NCI-H1930 (cell line): ENCODE measurements around the gene LCN6.
"Not testable (repeated sequence)": the region's sequence is repeated elsewhere in the genome, so short reads cannot be mapped to it uniquely, and the experiment has no call there.

Source experiments
- DNase-seq, 2 experiments: peaks; one replicate each; lab custom pipeline; 2025; lab: John Stamatoyannopoulos, UW

Gene LCN6

DNA sequence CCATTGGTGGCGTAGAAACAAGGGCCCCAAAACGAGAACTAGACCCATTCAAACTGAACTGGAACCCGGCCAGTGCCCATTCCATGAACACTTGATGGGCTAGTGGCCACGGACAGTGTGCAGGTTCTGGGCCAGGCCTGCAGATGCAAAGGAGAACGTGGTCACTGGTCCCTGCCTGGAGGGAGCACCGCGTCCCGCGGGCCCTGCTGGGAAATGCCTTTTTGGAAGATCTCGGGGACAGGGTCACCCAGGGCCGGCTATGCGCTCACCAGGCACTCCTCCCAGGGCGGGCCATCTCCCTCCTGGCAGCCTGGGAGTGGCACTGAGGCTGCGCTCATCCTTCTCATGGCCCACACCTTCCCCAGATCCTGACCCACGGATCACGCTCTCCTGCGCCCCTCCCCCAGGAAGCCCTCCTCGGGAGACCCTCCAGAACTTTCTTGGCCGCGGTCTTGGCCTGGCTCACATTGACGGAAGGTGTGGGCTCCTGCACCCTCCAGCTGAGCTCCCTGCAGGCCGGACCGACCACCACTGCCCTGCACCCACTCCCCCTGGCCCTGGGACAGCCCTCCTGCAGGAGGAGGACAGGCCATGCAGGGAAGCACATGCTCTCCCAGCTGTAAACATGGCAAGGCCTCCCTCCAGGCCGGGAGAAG is 38.7 kb downstream of the LCN6 start:
- DNase-seq, result no peak

DNA sequence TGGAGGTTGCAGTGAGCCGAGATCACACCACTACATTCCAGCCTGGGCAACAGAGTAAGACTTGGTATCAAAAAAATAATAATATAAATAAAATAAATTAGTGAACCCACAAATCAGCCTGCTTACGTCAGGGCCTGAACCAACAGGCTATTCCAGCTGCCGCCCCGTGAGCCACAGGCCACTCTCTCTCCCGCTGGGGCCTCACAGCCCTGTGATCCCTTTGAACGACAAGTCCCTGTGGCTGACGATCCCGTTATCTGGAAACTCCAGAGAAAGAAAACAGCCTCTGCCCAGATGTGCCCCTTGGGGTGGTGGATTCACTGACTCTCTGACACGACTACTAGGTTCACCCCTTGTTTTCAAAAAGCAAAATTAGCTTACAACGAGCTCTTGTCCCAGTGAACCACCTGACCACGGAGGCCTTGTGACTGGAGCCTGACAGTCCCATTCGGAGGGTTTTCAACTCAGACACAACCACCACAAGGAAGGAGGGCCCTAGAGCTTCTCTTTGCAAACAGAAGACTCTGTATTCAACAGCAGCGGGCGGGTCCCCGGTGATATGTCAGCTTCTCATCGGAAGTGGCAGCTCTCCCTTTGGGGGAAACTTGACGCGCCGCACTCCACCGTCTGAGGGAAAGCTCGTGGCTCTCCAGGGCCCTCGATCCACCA is 40.3 kb downstream of the LCN6 start:
- no peak for DNase-seq

DNA sequence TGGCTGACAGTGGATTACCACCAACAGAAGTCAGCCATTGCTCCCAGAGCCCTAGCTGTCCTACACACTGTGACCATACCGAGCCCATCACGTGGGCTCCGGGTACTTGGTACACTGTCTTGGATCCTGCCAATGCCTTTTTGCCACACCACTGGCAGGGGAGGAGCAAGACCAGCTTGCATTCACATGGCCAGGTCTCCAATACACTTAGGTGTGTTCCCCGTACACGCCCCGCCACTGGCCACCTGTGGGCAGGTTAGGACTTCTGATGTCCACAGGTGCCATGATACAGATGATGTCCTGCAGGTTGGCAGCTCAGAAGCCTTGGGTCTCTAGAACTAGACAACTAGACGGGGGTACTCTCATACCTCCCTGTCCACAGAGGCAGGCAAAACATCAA is 41.3 kb downstream of the LCN6 start:
- DNase-seq, result no peak

- DNase-seq, result no peak
These were observed 42.8 kb downstream of the LCN6 start for GRCh38 chr9:136705564-136705963.

DNA sequence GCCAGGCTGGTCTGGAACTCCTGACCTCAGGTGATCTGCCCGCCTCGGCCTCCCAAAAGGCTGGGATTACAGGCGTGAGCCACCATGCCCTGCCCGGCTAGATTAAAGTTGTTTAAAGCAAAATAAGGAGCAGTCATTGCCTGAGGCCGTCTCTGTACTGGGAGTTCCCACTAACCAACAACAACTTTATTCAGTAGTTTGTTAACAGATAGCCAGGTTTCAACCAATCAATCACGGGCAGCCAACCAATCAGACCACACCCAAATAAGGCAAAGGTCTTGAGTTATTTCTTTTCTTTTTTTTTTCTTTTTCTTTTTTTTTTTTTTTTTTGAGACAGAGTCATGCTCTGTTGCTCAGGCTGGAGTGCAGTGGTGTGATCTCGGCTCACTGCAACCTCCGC is 43.6 kb downstream of the LCN6 start:
- not testable (repeated sequence) for DNase-seq

DNA sequence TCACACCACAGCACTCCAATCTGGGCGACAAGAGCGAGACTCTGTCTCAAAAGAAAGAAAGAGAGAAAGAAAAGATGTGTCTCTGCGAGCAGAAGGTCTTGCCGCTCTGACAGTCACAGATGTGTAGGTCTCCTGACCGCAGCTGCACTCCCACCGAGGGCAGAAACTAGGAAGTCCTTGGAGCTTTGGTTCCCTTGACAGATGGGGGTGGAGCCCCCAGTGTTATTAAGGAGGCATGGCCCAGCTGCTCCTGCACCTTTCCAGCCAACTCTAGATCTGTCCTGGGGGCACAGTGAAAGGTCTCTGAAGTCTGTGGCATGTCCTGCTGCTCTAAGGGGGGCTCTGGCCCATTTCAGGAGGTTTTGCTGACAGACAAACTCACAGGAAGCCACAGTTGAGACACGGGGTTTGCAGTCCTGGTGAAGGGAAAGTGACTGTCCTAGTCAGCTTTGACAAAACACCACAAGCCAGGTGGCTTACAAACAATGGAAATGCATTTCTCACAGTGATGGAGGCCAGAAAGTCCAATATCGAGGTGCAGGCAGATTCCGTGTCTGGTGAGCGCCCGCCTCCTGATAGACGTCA is 45.0 kb downstream of the LCN6 start:
- no peak for DNase-seq

DNA sequence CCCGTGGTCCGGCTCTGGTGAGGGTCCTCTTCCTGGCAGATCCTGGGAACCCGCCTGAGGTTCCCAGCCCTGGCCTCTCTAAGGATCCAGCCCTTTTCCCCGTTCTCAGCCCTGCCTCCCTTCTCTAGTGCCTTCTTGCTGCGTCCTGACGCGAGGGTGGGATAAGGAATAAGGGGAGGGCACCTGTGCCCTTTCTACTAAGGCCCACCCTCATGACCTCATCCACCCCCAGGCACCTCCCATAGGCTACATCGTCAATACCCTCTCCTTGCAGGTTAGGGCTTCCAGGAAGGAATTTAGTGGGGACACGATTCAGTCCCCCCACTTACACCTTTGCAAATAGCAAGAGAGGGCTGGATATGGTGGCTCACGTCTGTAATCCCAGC is 46.7 kb downstream of the LCN6 start:
- DNase-seq, result no peak

- DNase-seq, result no peak
These were observed 47.2 kb downstream of the LCN6 start for GRCh38 chr9:136700959-136701667.

DNA sequence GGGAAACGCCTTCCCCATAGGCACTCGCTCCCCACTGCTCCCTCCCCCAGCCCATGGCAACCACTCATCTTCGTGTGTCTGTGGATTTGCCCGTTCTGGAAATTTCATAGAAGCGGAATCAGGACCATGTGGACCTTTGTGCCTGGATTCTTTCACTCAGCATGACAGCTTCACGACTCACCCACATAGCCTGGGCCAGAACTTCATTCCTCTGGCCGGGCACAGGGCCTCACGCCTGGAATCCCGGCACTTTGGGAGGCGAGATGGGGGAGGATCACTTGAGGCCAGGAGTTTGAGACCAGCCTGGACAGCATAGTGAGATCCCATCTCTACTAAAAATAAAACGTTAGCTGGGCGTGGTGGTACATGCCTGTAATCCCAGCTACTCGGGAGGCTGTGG is 48.0 kb downstream of the LCN6 start:
- no peak for DNase-seq

DNA sequence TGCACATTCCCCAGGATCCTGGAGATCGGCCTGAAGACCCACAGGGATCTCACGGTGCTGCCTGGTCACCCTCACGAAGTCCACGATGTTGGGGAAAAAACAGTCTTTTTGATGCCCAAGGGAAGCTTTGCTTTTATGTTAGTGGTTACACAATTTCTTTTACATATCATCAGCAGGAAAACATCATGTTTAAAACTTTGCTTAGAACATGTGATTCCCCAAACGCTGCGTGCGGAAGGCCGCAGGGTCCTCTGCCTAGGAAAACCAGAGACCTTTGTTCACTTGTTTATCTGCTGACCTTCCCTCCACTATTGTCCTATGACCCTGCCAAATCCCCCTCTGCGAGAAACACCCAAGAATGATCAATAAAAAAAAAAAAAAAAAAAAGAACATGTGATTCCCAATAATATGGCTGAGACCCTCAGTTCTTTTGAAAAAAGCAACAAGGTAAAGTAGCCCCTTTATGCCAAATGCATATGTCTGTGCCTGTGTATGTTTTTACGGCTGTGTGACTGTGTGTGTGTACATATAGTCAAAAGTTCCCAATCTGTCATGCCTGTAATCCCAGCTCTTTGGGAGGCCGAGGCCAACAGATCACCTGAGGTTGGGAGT is 49.6 kb downstream of the LCN6 start:
- DNase-seq, result no peak

- no peak for DNase-seq
These were observed 50.4 kb downstream of the LCN6 start for GRCh38 chr9:136697821-136698526.

DNA sequence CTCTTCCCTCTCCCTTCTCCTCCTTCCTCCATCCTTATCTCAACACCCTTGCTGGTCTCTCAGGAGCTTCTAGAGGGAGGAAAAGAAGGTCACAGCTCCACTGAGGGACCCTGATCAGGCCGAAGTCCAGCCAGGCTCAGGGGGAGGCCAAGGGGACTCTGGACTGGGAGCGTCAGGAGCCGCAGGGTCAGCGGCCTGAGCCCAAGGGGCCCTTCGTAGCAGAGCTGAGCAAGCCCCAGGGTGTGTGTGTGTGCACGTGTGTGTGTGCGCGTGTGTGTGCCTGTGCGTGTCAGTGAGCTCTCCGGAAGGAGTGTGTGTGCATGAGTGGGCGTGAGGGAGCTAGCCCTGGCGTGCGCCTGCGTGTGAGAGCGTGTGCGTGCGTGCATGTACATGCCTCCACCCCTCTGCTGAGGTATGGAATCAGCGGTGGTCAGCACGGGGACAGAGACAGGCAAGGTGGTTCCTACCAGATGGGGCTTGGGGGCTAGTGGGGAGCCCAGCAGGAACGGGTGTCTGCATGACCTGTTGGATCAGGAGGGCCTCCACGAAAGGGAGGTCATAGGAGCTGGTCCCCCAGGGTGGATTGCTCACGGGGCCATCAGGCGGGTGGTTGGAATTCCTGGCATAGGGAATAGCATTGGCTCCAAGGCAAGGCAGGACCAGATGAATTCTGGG is 51.0 kb downstream of the LCN6 start:
- no peak for DNase-seq

- DNase-seq, result no peak
These were observed 51.8 kb downstream of the LCN6 start for GRCh38 chr9:136696502-136696901.

DNA sequence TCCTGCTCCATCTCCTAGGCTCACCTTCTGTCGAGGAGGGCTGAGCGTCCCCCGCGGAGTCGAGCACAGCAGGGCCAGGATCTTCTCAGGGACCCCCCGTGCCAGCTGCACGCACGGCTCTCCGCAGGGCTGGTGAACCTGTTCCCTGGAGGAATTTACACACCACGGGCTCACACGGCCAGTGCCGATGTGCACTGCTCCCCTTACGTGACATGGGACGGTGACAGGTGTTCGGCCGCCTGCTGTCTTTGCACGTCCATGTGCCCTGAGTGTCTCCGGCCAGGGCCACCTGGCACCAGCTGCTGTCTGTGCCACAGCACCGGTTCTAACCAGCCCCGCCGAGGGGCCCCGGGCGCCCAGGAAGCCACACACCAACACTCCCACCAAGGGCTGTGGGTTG is 52.4 kb downstream of the LCN6 start:
- DNase-seq, result no peak

GRCh38 chr9:136695435-136695895 is 52.9 kb downstream of the LCN6 start:
- DNase-seq, result no peak

DNA sequence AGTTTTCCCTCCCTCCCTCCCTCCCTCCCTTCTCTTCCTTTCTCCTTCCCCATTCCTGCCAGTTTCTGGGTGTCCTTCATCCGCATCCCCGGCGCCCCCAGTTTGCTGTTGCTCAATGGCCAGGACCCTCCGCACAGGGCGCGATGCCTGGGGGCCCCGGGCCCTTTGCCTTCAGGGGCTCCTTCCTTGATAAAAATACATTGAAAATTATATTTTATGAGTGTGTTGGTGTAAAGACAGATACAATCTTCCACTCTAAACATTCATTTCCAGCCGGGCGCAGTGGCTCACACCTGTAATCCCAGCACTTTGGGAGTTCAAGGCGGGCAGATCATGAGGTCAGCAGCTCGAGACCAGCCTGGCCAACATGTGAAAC is 53.5 kb downstream of the LCN6 start:
- no peak for DNase-seq

DNA sequence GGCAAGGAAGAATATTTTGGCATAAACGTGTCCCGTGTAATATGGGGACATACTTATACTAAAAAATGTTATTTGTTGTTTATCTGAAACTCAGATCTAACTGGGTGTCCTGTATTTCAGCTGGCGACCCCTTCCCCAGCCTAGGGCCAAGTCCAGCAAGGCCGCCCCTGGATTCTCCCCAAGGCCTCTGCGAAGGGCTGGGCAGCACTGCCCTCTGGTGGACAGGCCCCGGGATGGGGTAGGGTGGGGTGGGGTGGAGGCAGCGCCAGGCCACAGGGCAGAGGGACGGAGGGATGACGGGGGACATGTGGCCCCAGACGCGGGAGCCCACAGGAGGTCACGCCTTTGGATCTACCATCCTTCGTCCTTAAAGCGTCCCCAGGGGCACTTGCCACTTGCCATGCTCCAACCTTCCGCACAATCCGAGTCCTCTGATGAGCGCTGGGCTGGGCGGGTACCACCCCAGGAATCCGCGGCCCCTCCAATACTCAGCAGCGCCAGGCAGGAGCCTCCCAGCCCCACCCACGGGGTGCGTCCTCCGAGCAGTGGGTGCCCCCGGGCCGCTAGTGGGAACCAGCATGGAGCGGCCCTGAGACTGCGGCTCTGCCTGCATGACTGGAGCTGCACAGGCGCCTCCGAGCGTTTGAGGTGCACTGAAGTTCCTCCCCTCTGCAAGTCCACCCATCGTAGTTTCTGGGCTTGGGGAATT is 54.0 kb downstream of the LCN6 start:
- DNase-seq, result peak in 1 of 2 experiments; percentile 7
